ENCODE measurements around the gene LRRC55.

- TF ChIP-seq YY1 (IDR thresholded peaks at IDR 0.05; ENCODE audit: insufficient read depth, insufficient read length) (no peak), SUZ12 (IDR thresholded peaks at IDR 0.05; ENCODE audit: extremely low read depth, insufficient read depth, insufficient read length) (no peak), ZNF274 (IDR thresholded peaks at IDR 0.05; ENCODE audit: low read depth, low read length) (no peak)
Observed at GRCh38 chr11:57207168-57207567, 25.4 kb downstream of the LRRC55 start.

Measured in NT2/D1 (cell line).